Muscle of arm (tissue), 14 donors: Measurements from ENCODE around the gene NMT2. TPM values are rescaled to one million over a fixed set of nuclear protein-coding genes. Genes with fewer than 3 reads are reported as not detected.
"Not testable (repeated sequence)": the region's sequence is repeated elsewhere in the genome, so short reads cannot be mapped to it uniquely, and the experiment has no call there.

Source experiments
- DNase-seq: peaks from one replicate; pipeline ENCODE4 v3.0.0-alpha.2; 2013
- long read RNA-seq, 11 donors: transcript quantifications; one replicate each; lab custom pipeline, GENCODE V29; 2026
- polyA plus RNA-seq, 12 donors: library from polyadenylated mRNA; unstranded; fragments of 120-200 nt; gene quantifications; one replicate each; pipeline ENCODE4 v1.2.1, GENCODE V29; 2013; ENCODE audit not compliant: insufficient read length in 12 of 12

NMT2 gene
- 10 to 100 TPM in 10 of 12 donors, 1 to 10 TPM in 1, not detected in 1; 8.7 to 24.2 (median 18.7) TPM for polyA plus RNA-seq
- long read RNA-seq, donor 1, partial matches to known transcripts = 0 of 1 reads
- long read RNA-seq, donor 1, other reads (novel, unspliced or antisense) = 0 of 1 reads
- long read RNA-seq, donor 2, partial matches to known transcripts = 0 of 2 reads
- long read RNA-seq, donor 2, other reads (novel, unspliced or antisense) = 0 of 2 reads
- long read RNA-seq, donor 3, partial matches to known transcripts = 0 of 1 reads
- long read RNA-seq, donor 3, other reads (novel, unspliced or antisense) = 0 of 1 reads
- long read RNA-seq, donor 4, partial matches to known transcripts = 0 of 2 reads
- long read RNA-seq, donor 4, other reads (novel, unspliced or antisense) = 0 of 2 reads
- long read RNA-seq, donor 5 = 0 reads
- long read RNA-seq, donor 6, partial matches to known transcripts = 0 of 1 reads
- long read RNA-seq, donor 6, other reads (novel, unspliced or antisense) = 0 of 1 reads
- long read RNA-seq, donor 7 = 0 reads
- long read RNA-seq, donor 8, partial matches to known transcripts = 0 of 2 reads
- long read RNA-seq, donor 8, other reads (novel, unspliced or antisense) = 0 of 2 reads
- long read RNA-seq, donor 9 = 0 reads
- long read RNA-seq, donor 10 = 0 reads
- long read RNA-seq, donor 11, partial matches to known transcripts = 14 of 15 reads
- long read RNA-seq, donor 11, other reads (novel, unspliced or antisense) = 0 of 15 reads

GRCh38 chr10:15168291-15168785, at the start of gene NMT2:
Gene NMT2, minus strand, starts transcription at chr10:15168693. Its CDS starts 81 bp downstream, at chr10:15168612.
- DNase-seq = peak; percentile 80

- no peak for DNase-seq
Measured at GRCh38 chr10:15216700-15217099, 48.2 kb upstream of the NMT2 start.

- no peak for DNase-seq
Measured at GRCh38 chr10:15214237-15214636, 45.7 kb upstream of the NMT2 start.

GRCh38 chr10:15213461-15213861, 45.0 kb upstream of the NMT2 start:
- no peak for DNase-seq

GRCh38 chr10:15211464-15211979, 43.0 kb upstream of the NMT2 start:
- DNase-seq = no peak

- DNase-seq = no peak
Measured at GRCh38 chr10:15210521-15210920, 42.0 kb upstream of the NMT2 start.

GRCh38 chr10:15209827-15210509, 41.5 kb upstream of the NMT2 start:
- DNase-seq = peak; percentile 79

GRCh38 chr10:15208221-15208620, 39.7 kb upstream of the NMT2 start:
- DNase-seq = no peak

GRCh38 chr10:15207410-15207809, 38.9 kb upstream of the NMT2 start:
- not testable (repeated sequence) for DNase-seq

- DNase-seq = no peak
Measured at GRCh38 chr10:15202639-15203038, 34.1 kb upstream of the NMT2 start.

GRCh38 chr10:15202301-15202621, 33.8 kb upstream of the NMT2 start:
- DNase-seq = not testable (repeated sequence)

- no peak for DNase-seq
Measured at GRCh38 chr10:15201589-15202300, 33.3 kb upstream of the NMT2 start.

- DNase-seq = no peak
Measured at GRCh38 chr10:15200626-15201025, 32.1 kb upstream of the NMT2 start.

GRCh38 chr10:15197911-15198310, 29.4 kb upstream of the NMT2 start:
- DNase-seq = no peak

GRCh38 chr10:15197276-15197675, 28.8 kb upstream of the NMT2 start:
- DNase-seq = no peak

- no peak for DNase-seq
Measured at GRCh38 chr10:15196021-15196834, 27.7 kb upstream of the NMT2 start.

- DNase-seq = no peak
Measured at GRCh38 chr10:15189133-15189885, 20.8 kb upstream of the NMT2 start.

- no peak for DNase-seq
Measured at GRCh38 chr10:15188603-15189002, 20.1 kb upstream of the NMT2 start.

GRCh38 chr10:15183689-15184481, 15.4 kb upstream of the NMT2 start:
- DNase-seq = no peak
